Endothelial cell of umbilical vein (primary cell): Measurements from ENCODE around the gene TPK1. TPM values are rescaled to one million over a fixed set of nuclear protein-coding genes. Genes with fewer than 3 reads are reported as not detected.

Experiments used
- BruUV-seq: library from RNA; stranded (reverse); fragments of 400-500 nt; replicated peaks from 2 replicates; lab custom pipeline; 2021; lab: Mats Ljungman, UMichigan
- CTCF ChIA-PET: fragments of 300-600, 350-600 bp; sonication (Branson Sonifier 250); formaldehyde crosslinking; loops from one replicate; lab custom pipeline; 2021; ENCODE audit warnings: antibody characterized with exemption, inconsistent platforms; lab: Charles Lee
- POLR2A ChIA-PET: fragments of 300-600, 350-600 bp; sonication (Branson Sonifier 250); formaldehyde crosslinking; loops from one replicate; lab custom pipeline; 2021; ENCODE audit warnings: antibody characterized with exemption, inconsistent platforms; lab: Charles Lee
- DNase-seq: peaks from one replicate; pipeline ENCODE4 v3.0.0-alpha.2; 2011; ENCODE audit warnings: low read depth, low spot score
- FAIRE-seq: peaks from 2 replicates; lab custom pipeline; 2011; peaks lifted over from hg19 to GRCh38; lab: Jason Lieb, UNC
- H2AFZ ChIP-seq: 2 replicates; pipeline ENCODE4 v1.6.0; 2012; ENCODE audit warnings: low read depth, low read length, control low read depth, inconsistent platforms
- H3K27ac ChIP-seq: 2 replicates; pipeline ENCODE4 v1.5.1; 2011; ENCODE audit warnings: low read depth, mild to moderate bottlenecking, control low read depth, low read length, moderate library complexity; ENCODE audit not compliant: insufficient read depth
- H3K27me3 ChIP-seq, 2 experiments: 2 replicates each; pipeline versions ENCODE4 v1.6.0 to v1.6.1; 2011; ENCODE audit warnings: low read length in 2 of 2, mixed read lengths in 1 of 2; ENCODE audit not compliant: control insufficient read depth in 2 of 2, insufficient read depth in 2 of 2
- H3K36me3 ChIP-seq, 2 experiments: 2 replicates in 1 of 2; 3 replicates in 1 of 2; pipeline ENCODE4 v1.5.1; 2011; ENCODE audit warnings: low read length in 2 of 2, mild to moderate bottlenecking in 1 of 2, moderate library complexity in 1 of 2; ENCODE audit not compliant: control insufficient read depth in 2 of 2, insufficient read depth in 2 of 2; ENCODE audit errors: extremely low read depth in 1 of 2
- H3K4me1 ChIP-seq: 3 replicates; pipeline ENCODE4 v1.5.1; 2011; ENCODE audit warnings: mild to moderate bottlenecking, low read length; ENCODE audit not compliant: control insufficient read depth, insufficient read depth; ENCODE audit errors: extremely low read depth
- H3K4me2 ChIP-seq: 2 replicates; pipeline ENCODE4 v1.6.1; 2011; ENCODE audit warnings: low read length, control low read depth, mixed read lengths; ENCODE audit not compliant: insufficient read depth
- H3K4me3 ChIP-seq, 3 experiments: fragments of 200-600 bp in 1 of 3; sonication (generic), shearing (Covaris generic) in 1 of 3; replicated peaks in 1 of 3; 2 replicates each; pipeline ENCODE4 v1.5.1; 2011 to 2016; ENCODE audit warnings: control low read depth in 3 of 3, low read length in 3 of 3, mild to moderate bottlenecking in 2 of 3, inconsistent platforms in 1 of 3, low read depth in 1 of 3, moderate library complexity in 1 of 3; ENCODE audit not compliant: insufficient read depth in 1 of 3
- H3K79me2 ChIP-seq: 2 replicates; pipeline ENCODE4 v1.6.0; 2012; ENCODE audit warnings: low read length, inconsistent platforms; ENCODE audit not compliant: control insufficient read depth, insufficient read depth
- H3K9ac ChIP-seq: replicated peaks from 2 replicates; pipeline ENCODE3; 2011; ENCODE audit warnings: low read length, control low read depth; ENCODE audit not compliant: insufficient read depth; ENCODE audit errors: extremely low read depth
- H3K9me1 ChIP-seq: replicated peaks from 3 replicates; pipeline ENCODE4 v1.6.0; 2011; ENCODE audit warnings: mild to moderate bottlenecking, low read length; ENCODE audit not compliant: control insufficient read depth, insufficient read depth; ENCODE audit errors: extremely low read depth
- H3K9me3 ChIP-seq: replicated peaks from 2 replicates; pipeline ENCODE4 v1.5.1; 2012; ENCODE audit warnings: low read length, inconsistent platforms; ENCODE audit not compliant: control insufficient read depth, insufficient read depth
- H4K20me1 ChIP-seq: replicated peaks from 2 replicates; pipeline ENCODE3; 2011; ENCODE audit warnings: mild to moderate bottlenecking, low read length; ENCODE audit not compliant: control insufficient read depth, insufficient read depth; ENCODE audit errors: extremely low read depth
- CTCF ChIP-seq, 2 donors: IDR thresholded peaks; 1 replicate in 1 of 2; 2 replicates in 1 of 2; pipeline ENCODE4 v1.5.1; 2011; ENCODE audit warnings: low read length in 2 of 2, mild to moderate bottlenecking in 2 of 2, moderate library complexity in 2 of 2, control low read depth in 1 of 2, inconsistent platforms in 1 of 2, low read depth in 1 of 2; ENCODE audit not compliant: insufficient read depth in 1 of 2; ENCODE audit errors: extremely low read depth in 1 of 2
- EZH2 ChIP-seq: IDR thresholded peaks from 2 replicates; pipeline ENCODE4 v1.6.1; 2012; ENCODE audit warnings: borderline replicate concordance, low read depth, mild to moderate bottlenecking, moderate library complexity, low read length, inconsistent platforms; ENCODE audit not compliant: severe bottlenecking
- FOS ChIP-seq: IDR thresholded peaks from 2 replicates; pipeline ENCODE4 v1.6.1; 2011; ENCODE audit warnings: mild to moderate bottlenecking, low read length, moderate library complexity, borderline replicate concordance; ENCODE audit not compliant: insufficient read depth
- GATA2 ChIP-seq: IDR thresholded peaks from 2 replicates; pipeline ENCODE4 v1.7.0; 2011; ENCODE audit warnings: low read depth, mild to moderate bottlenecking, moderate library complexity, mixed read lengths, low read length; ENCODE audit not compliant: insufficient read length, insufficient read depth
- JUN ChIP-seq: IDR thresholded peaks from 2 replicates; pipeline ENCODE4 v1.6.1; 2011; ENCODE audit warnings: borderline replicate concordance, low read depth; ENCODE audit not compliant: insufficient read length, insufficient read depth
- MAX ChIP-seq: IDR thresholded peaks from 2 replicates; pipeline ENCODE4 v1.6.1; 2011; ENCODE audit not compliant: insufficient read depth, insufficient read length
- MYC ChIP-seq: IDR thresholded peaks from one replicate; pipeline ENCODE4 v1.6.1; 2011; ENCODE audit warnings: mild to moderate bottlenecking, low read depth, low read length
- POLR2A ChIP-seq: IDR thresholded peaks from 2 replicates; pipeline ENCODE4 v1.6.1; 2012; ENCODE audit warnings: low read depth, mild to moderate bottlenecking, control low read depth, low read length
- POLR2AphosphoS5 ChIP-seq: IDR thresholded peaks from 2 replicates; pipeline ENCODE4 v1.6.1; 2012; ENCODE audit warnings: low read depth, mild to moderate bottlenecking, control low read depth, low read length, moderate library complexity; ENCODE audit not compliant: insufficient read depth
- dilution Hi-C: fragments of 300-500 bp; cut with MboI; formaldehyde crosslinking; loops from one replicate; pipeline ENCODE4 v1.15.0; 2019; ENCODE audit warnings: low sequenced_read_pairs; ENCODE audit not compliant: extremely low pct_ligation_motif_present
- intact Hi-C: fragments of 100-400 bp; cut with micrococcal nuclease; formaldehyde crosslinking; loops from one replicate; pipeline ENCODE4 v1.10.0; 2022
- polyA plus RNA-seq, 4 experiments: library from polyadenylated mRNA; depleted of rRNA in 3 of 4; stranded (reverse) in 3 of 4; unstranded in 1 of 4; fragments of >200 nt; gene quantifications; 2 replicates each; pipeline versions ENCODE4 v1.2.1 to v1.2.3, GENCODE V29; 2011 to 2012; ENCODE audit warnings: missing spikeins in 1 of 4
- total RNA-seq: library from RNA; stranded (reverse); gene quantifications from 2 replicates; pipeline ENCODE4 v1.2.3, GENCODE V29; 2021

TPK1 gene
- total and polyA plus RNA-seq, 2 donors (not counting 3 experiments of a cell fraction or from before 2014, with no cell fraction given): 7.5 to 9.3 TPM

- BruUV-seq: no TSS peak
- Histone ChIP-seq H3K79me2 (no peaks in the 10 kb centered on the region), H3K36me3 (no peaks in the 10 kb centered on the region), H3K27me3 (no peaks in the 10 kb centered on the region), H3K4me2 (no peak overlapping the region), H3K9me3 (no peaks in the 10 kb centered on the region), H3K9ac (no peak overlapping the region), H3K27ac (no peak overlapping the region), H3K4me3 (no peak overlapping the region), H2AFZ (no peak overlapping the region), H3K4me1 (no peaks in the 10 kb centered on the region), H3K9me1 (no peaks in the 10 kb centered on the region), H4K20me1 (no peaks in the 10 kb centered on the region)
- TF ChIP-seq EZH2 (no peak), POLR2AphosphoS5 (no peak), MYC (no peak), POLR2A (no peak), FOS (no peak), GATA2 (no peak), MAX (no peak), CTCF (IDR thresholded peaks at IDR 0.05; ENCODE audit: extremely low read depth in 1 of 2, insufficient read depth in 1 of 2, low read depth in 1 of 2, low read length in 2 of 2) (no peak), JUN (no peak)
- FAIRE-seq: no peak
- intact Hi-C loops (no loop called here), dilution Hi-C loops (no loop called here)
- DNase-seq: no peak
- ChIA-PET POLR2A (no interaction called here), CTCF (no interaction called here)
Measured at GRCh38 chr7:144775749-144776148, 60.1 kb downstream of the TPK1 start.
